HG02759 (cell line): ENCODE data around the gene IRAK2.
"Not testable (repeated sequence)": the region's sequence is repeated elsewhere in the genome, so short reads cannot be mapped to it uniquely, and the experiment has no call there.

Experiments used
- ATAC-seq: cut with Tn5 transposase; IDR thresholded peaks from one replicate; pipeline ENCODE4 v1.9.1; 2021; ENCODE audit warnings: mild to moderate bottlenecking, moderate library complexity; ENCODE audit not compliant: unreplicated experiment

IRAK2 gene

DNA sequence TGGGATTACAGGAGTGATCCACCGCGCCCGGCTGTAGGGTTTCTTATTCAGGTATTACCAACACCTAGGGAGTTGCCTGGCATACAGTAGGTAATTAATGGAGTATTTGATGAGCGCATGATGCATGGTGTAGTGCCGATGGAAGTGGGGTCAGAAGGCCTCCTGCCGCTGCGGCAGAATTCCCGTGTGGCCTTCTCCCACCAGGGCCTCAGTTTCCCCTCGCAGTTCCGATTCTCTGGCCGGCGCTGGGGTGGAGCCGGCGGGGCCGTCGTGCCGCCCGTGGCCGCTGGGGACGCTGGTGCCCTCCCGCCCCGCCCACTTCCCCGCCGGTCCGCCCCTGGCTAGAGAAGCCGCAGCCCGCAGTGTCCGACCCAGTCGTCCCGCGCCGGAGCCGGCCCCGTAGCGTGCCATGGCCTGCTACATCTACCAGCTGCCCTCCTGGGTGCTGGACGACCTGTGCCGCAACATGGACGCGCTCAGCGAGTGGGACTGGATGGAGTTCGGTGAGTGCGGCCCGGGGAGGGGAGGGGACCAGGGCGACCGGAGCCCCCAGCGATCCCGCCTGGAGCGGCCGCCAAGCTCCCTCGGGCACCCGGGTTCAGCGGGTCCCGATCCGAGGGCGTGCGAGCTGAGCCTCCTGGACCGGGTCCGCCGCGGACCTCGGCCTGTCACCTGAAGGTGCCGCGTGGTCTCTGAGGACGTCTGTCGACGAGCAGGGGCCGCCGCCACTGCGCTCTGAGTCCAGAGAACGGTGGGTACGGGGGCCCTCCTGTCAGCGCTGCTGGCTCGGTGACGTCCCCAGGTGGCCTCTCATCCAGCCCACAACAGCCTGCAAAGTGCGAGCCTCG is at the start of gene IRAK2:
IRAK2 (plus strand) TSS at position 374 of the 848 bp plus-strand sequence; CDS start at position 410, 36 bp downstream.
- peak; percentile 92 for ATAC-seq

DNA sequence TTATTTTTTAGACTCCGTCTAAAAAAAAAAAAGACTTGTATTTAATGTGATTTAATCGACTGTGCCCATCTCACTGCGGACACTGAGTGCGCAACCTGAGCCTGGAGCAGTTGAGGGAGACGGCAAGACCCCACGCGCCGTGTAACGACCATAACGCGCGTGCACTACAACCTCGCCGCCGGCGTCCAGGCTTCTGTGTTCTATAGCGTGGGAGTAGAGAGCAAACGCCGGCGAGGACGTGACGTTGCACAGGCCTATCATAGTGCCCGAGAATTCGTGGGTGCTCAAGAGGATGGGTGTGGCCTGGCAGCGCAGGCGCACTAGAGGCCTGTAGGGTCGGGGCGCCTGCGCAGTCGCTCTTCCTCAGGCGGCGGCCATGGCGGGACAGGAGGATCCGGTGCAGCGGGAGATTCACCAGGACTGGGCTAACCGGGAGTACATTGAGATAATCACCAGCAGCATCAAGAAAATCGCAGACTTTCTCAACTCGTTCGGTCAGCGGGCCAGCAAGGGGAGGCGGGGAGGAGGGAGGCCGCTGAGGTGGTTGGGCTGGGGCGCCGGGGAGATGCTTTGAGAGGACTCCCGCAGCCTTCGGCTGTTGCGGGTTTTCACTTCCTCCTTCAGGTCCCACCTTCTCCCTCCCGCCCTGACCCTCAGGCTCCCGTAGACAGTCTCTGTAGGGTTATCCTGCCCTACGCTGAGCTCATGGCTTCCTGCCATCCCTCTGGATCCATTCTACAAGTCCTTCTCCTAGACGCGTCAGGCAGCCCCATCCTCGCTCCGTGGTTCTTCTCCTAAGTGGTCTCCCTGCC is 49.2 kb upstream of the IRAK2 start, which contains the start of gene BRK1:
BRK1 (plus strand) TSS at position 350 of the 812 bp plus-strand sequence; CDS start at position 377, 27 bp downstream.
- peak; percentile 96 for ATAC-seq

DNA sequence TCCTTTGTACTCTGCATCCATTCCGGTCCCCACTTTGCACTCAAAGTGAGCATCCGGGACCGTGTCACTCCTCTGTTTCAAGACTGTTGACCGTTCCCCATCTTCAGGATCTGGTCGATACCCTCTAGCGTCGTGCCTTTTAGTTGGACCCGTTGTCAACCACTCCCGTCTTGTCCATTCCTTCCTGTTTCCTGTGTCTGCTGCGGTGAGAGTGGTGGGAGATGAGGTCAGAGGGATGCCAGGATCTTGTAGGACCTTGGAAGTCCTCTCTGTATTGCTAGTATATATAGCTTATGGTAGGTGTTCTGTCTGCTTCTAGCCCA is 48.6 kb upstream of the IRAK2 start:
- peak; percentile 10 for ATAC-seq

GRCh38 chr3:10116928-10117327 is 47.8 kb upstream of the IRAK2 start:
- no peak for ATAC-seq

- no peak for ATAC-seq
These were observed 45.3 kb upstream of the IRAK2 start for GRCh38 chr3:10119376-10119775.

GRCh38 chr3:10121064-10121463 is 43.7 kb upstream of the IRAK2 start:
- no peak for ATAC-seq

DNA sequence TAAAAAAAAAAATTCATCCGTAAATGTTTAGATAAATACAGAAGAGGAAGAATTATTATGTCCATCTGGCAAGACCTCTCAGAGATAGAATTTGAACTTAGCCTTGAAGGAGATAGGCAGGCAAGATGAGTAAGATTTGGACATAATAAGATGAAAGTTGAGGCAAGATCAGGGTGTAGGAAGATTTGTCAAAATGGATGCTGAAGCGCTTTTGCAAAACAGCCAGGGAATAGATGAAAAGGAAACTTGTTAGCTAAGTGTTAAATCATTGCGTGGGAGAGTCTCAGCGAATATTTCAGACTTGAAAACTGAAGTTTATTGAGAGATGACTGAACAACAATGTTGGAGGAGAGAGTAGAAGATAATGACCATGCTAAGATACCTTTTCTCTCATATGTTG is 42.0 kb upstream of the IRAK2 start:
- ATAC-seq = no peak

DNA sequence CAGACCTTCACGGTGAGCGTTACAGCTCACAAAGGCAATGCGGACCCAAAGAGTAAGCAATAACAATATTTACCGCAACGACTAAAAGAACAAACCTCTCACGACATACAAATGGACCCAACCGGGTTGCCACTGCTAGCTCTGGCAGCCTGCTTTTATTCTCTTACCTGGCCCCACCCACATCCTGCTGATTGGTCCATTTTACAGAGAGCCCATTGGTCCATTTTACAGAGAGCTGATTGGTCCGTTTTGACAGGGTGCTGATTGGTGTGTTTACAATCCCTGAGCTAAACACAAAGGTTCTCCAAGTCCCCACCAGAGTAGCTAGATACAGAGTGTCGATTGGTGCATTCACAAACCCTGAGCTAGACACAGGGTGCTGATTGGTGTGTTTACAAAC is 28.8 kb upstream of the IRAK2 start:
- ATAC-seq = not testable (repeated sequence)

DNA sequence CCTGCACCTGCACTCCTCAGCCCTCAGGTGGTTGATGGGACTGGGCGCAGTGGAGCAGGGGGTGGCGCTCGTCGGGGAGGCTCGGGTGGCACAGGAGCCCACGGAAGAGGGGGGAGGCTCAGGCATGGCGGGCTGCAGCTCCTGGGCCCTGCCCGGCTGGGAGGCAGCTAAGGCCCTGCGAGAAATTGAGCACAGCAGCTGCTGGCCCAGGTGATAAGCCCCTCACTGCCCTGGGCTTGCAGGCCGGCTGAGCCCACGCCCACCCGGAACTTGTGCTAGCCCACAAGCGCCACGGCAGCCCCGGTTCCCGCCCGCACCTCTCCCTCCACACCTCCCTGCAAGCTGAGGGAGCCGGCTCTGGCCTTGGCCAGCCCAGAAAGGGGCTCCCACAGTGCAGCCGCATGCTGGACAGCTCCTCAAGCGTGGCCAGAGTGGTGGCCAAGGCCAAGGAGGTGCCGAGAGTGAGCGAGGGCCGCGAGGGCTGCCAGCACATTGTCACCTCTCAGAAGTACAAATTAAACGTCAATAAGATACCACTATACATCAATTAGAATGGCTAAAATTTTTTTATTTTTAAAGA is 28.2 kb upstream of the IRAK2 start:
- ATAC-seq = no peak

DNA sequence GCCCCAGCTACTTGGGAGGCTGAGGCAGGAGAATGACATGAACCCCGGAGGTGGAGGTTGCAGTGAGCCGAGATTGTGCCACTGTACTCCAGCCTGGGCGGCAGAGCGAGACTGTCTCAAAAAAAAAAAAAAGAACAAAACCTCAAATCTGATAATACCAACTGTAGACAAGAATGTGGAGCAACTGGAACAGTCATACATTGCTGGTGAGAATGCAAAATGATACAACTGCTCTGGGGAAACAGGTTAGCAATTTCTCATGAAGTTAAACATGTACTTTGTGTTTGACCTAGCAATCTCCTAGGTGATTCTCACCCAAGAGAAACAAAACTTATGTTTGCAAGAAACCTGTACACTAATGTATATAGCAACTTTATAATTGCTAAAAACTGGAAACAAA is 27.5 kb upstream of the IRAK2 start:
- ATAC-seq = no peak

DNA sequence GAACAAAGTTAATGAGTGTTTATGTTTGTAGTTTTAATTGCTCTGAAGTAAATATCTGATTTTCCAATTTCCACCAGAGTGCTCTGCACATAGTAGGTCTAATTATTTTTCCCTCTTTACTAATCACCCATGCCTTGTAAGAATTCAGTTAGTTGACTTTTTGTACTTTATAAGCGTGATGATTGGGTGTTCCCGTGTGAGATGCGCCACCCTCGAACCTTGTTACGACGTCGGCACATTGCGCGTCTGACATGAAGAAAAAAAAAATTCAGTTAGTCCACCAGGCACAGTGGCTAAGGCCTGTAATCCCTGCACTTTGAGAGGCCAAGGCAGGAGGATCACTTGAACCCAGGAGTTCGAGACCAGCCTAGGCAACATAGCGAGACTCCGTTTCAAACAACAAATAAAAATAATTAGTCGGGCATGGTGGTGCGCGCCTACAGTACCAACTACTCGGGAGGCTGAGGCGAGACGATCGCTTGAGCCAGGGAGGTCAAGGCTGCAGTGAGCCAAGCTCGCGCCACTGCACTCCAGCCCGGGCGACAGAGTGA is 23.6 kb upstream of the IRAK2 start:
- ATAC-seq = no peak

DNA sequence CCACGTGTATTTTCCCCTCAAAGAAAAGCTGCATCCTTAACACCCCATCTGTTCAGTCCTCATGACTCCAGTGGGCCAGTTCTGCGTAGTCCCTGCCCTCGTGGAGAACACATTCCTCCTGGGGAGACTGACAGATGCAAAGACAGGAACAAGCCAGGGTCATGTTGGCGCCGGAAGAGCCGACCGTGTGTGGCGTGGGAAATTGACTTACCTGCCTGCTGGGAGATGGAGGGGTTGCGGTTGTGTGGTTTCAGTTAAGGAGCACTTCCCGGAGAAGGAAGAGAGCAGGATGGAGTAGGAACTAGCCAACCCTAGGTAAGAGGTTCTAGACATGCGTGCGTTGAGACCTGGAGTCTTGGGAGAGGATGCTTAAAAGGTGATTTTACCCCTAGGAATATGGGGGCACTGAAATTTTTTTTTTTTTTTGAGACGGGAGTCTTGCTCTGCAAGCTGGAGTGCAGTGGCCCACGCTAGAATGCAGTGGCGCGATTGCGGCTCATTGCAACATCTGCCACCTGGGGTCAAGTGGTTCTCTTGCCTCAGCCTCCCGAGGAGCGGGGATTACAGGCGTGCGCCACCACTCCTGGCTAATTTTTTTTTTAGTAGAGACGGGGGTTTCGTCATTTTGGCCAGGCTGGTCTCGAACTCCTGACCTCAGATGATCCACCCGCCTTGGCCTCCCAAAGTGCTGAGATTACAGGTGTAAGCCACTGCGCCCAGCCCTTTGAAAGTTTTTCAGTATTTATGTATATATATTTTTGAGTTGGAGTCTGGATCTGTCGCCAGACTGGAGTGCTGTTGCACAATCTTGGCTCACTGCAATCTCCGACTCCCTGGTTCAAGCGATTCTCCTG is 21.8 kb upstream of the IRAK2 start:
- ATAC-seq = no peak

- ATAC-seq = no peak
These were observed 19.0 kb upstream of the IRAK2 start for GRCh38 chr3:10145685-10146084.

- no peak for ATAC-seq
These were observed 15.5 kb upstream of the IRAK2 start for GRCh38 chr3:10149226-10149625.

DNA sequence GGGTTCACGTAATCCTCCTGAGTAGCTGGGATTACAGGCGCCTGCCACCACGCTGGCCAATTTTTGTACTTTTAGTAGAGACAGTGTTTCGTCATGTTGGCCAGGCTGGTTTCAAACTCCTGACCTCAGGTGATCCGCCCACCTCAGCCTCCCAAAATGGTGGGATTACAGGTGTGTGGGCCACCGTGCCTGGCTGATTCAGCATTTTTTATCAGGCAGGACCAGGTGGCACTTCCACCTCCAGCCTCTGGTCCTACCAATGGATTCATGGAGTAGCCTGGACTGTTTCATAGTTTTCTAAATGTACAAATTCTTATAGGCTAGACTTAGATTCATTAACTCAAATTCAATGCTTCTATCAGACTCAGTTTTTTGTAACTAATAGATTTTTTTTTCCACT is 13.7 kb upstream of the IRAK2 start:
- no peak for ATAC-seq

DNA sequence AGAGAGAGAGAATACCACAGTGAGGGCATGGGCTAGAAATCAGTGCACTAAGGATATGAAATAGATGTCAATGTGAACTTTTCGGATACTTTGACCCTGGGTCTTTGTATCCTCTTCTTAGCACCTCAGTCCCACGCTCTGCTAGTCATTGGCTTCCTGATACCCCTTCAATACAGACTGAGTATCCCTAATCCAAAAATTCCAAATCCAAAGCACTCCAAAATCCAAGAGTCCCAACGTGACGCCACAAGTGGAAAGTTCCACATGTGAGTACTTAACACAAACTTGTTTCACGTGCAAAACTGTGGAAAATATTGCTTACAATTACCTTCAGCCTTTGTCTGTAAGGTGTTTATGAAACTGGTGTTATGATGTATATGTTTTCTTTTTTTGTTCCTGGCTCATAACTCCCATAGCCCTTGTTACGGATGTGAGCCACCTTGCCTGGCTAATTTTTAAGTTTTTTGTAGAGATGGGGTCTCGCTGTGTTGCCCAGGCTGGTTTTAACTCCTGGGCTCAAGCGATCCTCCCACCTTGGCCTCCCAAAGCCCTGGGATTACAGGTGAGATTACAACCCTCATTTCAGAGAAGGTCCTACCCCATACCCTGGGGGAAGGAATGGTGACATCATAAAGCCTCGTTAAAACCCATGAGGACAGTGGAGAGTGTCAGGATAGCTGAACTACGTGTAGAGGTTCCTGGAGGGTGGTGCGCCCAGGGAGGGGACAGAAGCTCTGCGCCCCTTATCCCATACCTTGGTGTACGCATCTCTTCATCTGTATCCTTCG is 10.2 kb upstream of the IRAK2 start:
- no peak for ATAC-seq

- no peak for ATAC-seq
These were observed 9.6 kb upstream of the IRAK2 start for GRCh38 chr3:10155123-10155472.

DNA sequence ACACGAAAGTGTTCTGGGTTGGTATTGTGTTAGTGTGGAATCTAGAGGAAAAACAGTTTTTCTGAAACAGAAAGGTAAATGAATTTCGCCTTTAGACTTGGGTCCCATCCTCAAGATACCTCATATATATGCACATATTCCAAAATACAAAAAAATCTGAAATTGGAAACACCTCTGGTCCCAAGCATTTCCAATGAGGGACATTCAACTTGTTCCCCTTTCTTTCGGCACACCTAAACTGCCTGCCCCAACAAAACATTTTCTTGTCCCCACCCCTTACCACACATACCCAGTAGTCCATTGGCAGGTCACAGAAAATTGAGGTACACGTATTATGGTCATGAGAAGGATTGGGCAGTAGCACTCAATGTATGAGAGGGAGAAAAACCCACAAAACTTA is 9.1 kb upstream of the IRAK2 start:
- no peak for ATAC-seq

DNA sequence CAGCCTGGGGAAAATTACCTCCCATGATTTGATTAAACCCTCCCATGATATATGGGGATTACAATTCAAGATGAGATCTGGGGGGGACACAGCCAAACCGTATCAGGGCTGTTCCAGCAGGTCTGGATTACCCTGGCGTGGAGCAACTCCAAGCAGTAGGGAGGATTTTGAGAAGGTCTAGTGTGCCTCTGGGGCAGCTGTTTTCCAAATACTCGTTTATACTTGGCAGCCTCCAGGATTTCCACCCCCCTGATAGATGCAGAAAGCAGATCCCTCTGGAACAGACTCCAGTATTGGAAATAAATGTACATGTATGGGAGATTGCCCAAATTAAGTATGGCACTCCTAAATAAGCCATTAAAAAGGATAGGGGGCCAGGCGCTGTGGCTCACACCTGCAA is 7.7 kb upstream of the IRAK2 start:
- ATAC-seq = no peak

DNA sequence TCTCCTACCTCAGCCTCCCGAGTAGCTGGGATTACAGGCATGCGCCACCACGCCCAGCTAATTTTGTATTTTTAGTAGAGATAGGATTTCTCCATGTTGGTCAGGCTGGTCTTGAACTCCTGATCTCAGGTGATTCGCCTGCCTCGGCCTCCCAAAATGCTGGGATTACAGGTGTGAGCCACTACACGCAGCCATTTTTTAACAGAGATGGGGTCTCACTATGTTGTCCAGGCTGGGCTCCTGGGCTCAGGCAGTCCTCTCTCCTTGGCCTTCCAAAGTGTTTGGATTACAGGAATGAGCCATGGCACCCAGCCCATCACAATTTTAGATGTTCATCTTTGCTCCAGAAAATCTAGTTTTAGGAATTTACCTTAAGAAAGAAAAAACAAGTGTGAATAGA is 6.2 kb upstream of the IRAK2 start:
- ATAC-seq = not testable (repeated sequence)
